GM12878 (cell line): ENCODE measurements around the gene CEP170B. TPM values are rescaled to one million over a fixed set of nuclear protein-coding genes. Genes with fewer than 3 reads are reported as not detected.
A peak's percentile ranks its signal among the peaks of the same experiment; 100 is the strongest.

Experiments used
- ATAC-seq: fragments of 200-7000 bp; cut with Tn5 transposase; 3 replicates; pipeline ENCODE4 v1.9.1; 2020; ENCODE audit warnings: mild to moderate bottlenecking, moderate library complexity
- BruUV-seq: library from RNA; stranded (reverse); fragments of 400-500 nt; replicated peaks from 2 replicates; lab custom pipeline; 2021; lab: Mats Ljungman, UMichigan
- CTCF ChIA-PET: fragments of 300-600 bp; sonication (Branson Sonifier 250); formaldehyde crosslinking; extraction: SDS; loops from one replicate; lab custom pipeline; 2021; ENCODE audit warnings: inconsistent platforms; lab: Yijun Ruan, JAX
- POLR2A ChIA-PET: fragments of 350-600 bp; formaldehyde crosslinking; extraction: SDS; loops from one replicate; lab custom pipeline; 2021; ENCODE audit warnings: inconsistent platforms; lab: Charles Lee
- RAD21 ChIA-PET: fragments of 300-600 bp; sonication (Branson Sonifier 250); formaldehyde crosslinking; loops from one replicate; lab custom pipeline; 2023; ENCODE audit warnings: antibody characterized with exemption; ENCODE audit not compliant: unreplicated experiment; lab: Charles Lee
- SMC1A ChIA-PET: fragments of 300-600 bp; sonication (Branson Sonifier 250); formaldehyde crosslinking; loops from one replicate; lab custom pipeline; 2023; ENCODE audit not compliant: unreplicated experiment, uncharacterized antibody; lab: Charles Lee
- DNase-seq: peaks from one replicate; pipeline ENCODE4 v3.0.0-alpha.2; 2011; ENCODE audit warnings: low read depth, low spot score
- FAIRE-seq: peaks from 3 replicates; lab custom pipeline; 2011; peaks lifted over from hg19 to GRCh38; lab: Jason Lieb, UNC
- H2AFZ ChIP-seq: 2 replicates; pipeline ENCODE4 v1.6.0; 2011; ENCODE audit warnings: low read depth, low read length, control low read depth; ENCODE audit not compliant: control insufficient read depth
- H3K27ac ChIP-seq: 2 replicates; pipeline ENCODE4 v1.5.1; 2011; ENCODE audit warnings: control low read depth; ENCODE audit not compliant: control insufficient read depth, insufficient read depth
- H3K27me3 ChIP-seq, 2 experiments: replicated peaks in 1 of 2; 2 replicates each; pipeline versions ENCODE4 v1.6.0 to v1.6.1; 2011; ENCODE audit warnings: low read length in 1 of 2; ENCODE audit not compliant: control insufficient read depth in 2 of 2, insufficient read depth in 2 of 2
- H3K36me3 ChIP-seq, 2 experiments: 2 replicates each; pipeline ENCODE4 v1.5.1; 2011; ENCODE audit warnings: low read length in 1 of 2; ENCODE audit not compliant: control insufficient read depth in 2 of 2, insufficient read depth in 2 of 2
- H3K4me1 ChIP-seq: 2 replicates; pipeline ENCODE4 v1.6.1; 2011; ENCODE audit warnings: mild to moderate bottlenecking, low read length, moderate library complexity, mixed read lengths; ENCODE audit not compliant: control insufficient read depth, insufficient read depth
- H3K4me2 ChIP-seq: 2 replicates; pipeline ENCODE4 v1.6.0; 2011; ENCODE audit warnings: control low read depth; ENCODE audit not compliant: control insufficient read depth, insufficient read depth
- H3K4me3 ChIP-seq: fragments of 200-600 bp; sonication (generic); 2 replicates; pipeline ENCODE4 v1.5.1; 2016
- H3K79me2 ChIP-seq: 2 replicates; pipeline ENCODE4 v1.6.0; 2011; ENCODE audit warnings: low read length; ENCODE audit not compliant: control insufficient read depth, insufficient read depth
- H3K9ac ChIP-seq: 2 replicates; pipeline ENCODE4 v1.8.0; 2011; ENCODE audit warnings: low read length, control low read depth, mixed read lengths; ENCODE audit not compliant: control insufficient read depth, insufficient read depth
- H3K9me3 ChIP-seq: replicated peaks from 3 replicates; pipeline ENCODE4 v1.5.1; 2011; ENCODE audit warnings: mild to moderate bottlenecking, low read length; ENCODE audit not compliant: control insufficient read depth, insufficient read depth
- H4K20me1 ChIP-seq: 2 replicates; pipeline ENCODE4 v1.6.0; 2011; ENCODE audit not compliant: control insufficient read depth, insufficient read depth
- LARP7 ChIP-seq: fragments of 450-650 bp; IDR thresholded peaks from 2 replicates; pipeline ENCODE4 v1.6.1; 2017; ENCODE audit warnings: mild to moderate bottlenecking
- WRNIP1 ChIP-seq: IDR thresholded peaks from 2 replicates; pipeline ENCODE4 v1.6.1; 2011; ENCODE audit warnings: low read depth, low read length, improper control_type of control experiment, borderline replicate concordance
- ZBTB4 ChIP-seq: fragments of 450-650 bp; formaldehyde crosslinking; IDR thresholded peaks from 2 replicates; pipeline ENCODE4 v1.4.0; 2022; ENCODE audit warnings: mild to moderate bottlenecking, moderate library complexity
- WGBS: methylation state at CpG from one replicate; pipeline ENCODE4 v1.1.6; 2016; ENCODE audit warnings: low lambda C conversion rate; ENCODE audit not compliant: insufficient replicate concordance, insufficient coverage; ENCODE audit errors: missing lambda C conversion rate; 5-methylcytosine and 5-hydroxymethylcytosine counted together
- in situ Hi-C: fragments of 300-500 bp; cut with MboI; formaldehyde crosslinking; loops from 9 replicates; pipeline ENCODE4 v1.14.3; 2018; ENCODE audit warnings: mixed read lengths
- intact Hi-C: fragments of 100-400 bp; cut with micrococcal nuclease; formaldehyde crosslinking; loops from one replicate; pipeline ENCODE4 v1.14.2; 2022; ENCODE audit not compliant: unreplicated experiment
- polyA plus RNA-seq, 11 experiments: library from polyadenylated mRNA; depleted of rRNA in 4 of 11; unstranded in 6 of 11; stranded (reverse) in 5 of 11; fragments of >200 nt; fragmentation: Nextera tagmentation in 4 of 11; fragmentation: Illumina TruSeq in 1 of 11; extraction: Ambion mirVana in 4 of 11; extraction: Trizol in 1 of 11; gene quantifications; 1 replicate in 1 of 11; 2 replicates in 10 of 11; pipeline versions ENCODE4 v1.2.1 to v1.2.3, GENCODE V29; 2011 to 2016; ENCODE audit warnings: inconsistent platforms in 2 of 11, missing spikeins in 2 of 11, low read depth in 1 of 11
- total RNA-seq, 4 experiments: library from RNA; depleted of rRNA in 3 of 4; stranded (reverse); fragments of >200 nt in 3 of 4; fragmentation: Illumina TruSeq in 1 of 4; extraction: Trizol in 1 of 4; gene quantifications; 2 replicates each; pipeline versions ENCODE4 v1.2.1 to v1.2.3, GENCODE V29; 2013 to 2021

The CEP170B gene
- total and polyA plus RNA-seq, 10 of the 15 experiments (the other 5 are each of a cell fraction or from before 2014, with no cell fraction given) = 0.01 to 0.44 (median 0.05) TPM; not detected in 4

GRCh38 chr14:104925214-104925854 is 60.3 kb downstream of the CEP170B start:
- ATAC-seq = no peak
- WGBS = 48% methylated on average over 8 of the region's 10 CpGs
- peak overlapping the region; percentile 67; the same call in 1 of the 2 replicates for H3K4me3 ChIP-seq
- no peak for DNase-seq
- no peak overlapping the region for H2AFZ ChIP-seq
- H3K4me2 ChIP-seq = peak overlapping the region; percentile 95
- no peak for FAIRE-seq
- H3K79me2 ChIP-seq = 0 out of 2 replicates have a peak, but pooled peaks cover 2% of the 10 kb centered on the region
- H3K27ac ChIP-seq = peak overlapping the region; percentile 78
- H3K27me3 ChIP-seq = peaks cover 0 to 2% of the 10 kb centered on the region in 2 experiments; a peak in 2 of 4 replicates
- TF ChIP-seq WRNIP1 = no peak
- peaks cover 6% of the 10 kb centered on the region; the same call in 2 of the 3 replicates for H3K9me3 ChIP-seq
- SMC1A ChIA-PET = interaction anchor here (1.1 kb wide), 1 partner anchor 29 kb away, joined by 3 read pairs; no protein-coding TSS in a partner anchor
- in situ Hi-C loops = no loop called here
- peak overlapping the region; percentile 40; the same call in 1 of the 2 replicates for H3K9ac ChIP-seq
- CTCF ChIA-PET = interaction anchor here (1.1 to 1.7 kb wide), 6 partner anchors 8 to 121 kb away, joined by 3 to 6 read pairs (median 4); no protein-coding TSS in a partner anchor
- no TSS peak for BruUV-seq
- intact Hi-C loops = no loop called here
- H3K36me3 ChIP-seq = no peaks in the 10 kb centered on the region
- POLR2A ChIA-PET = no interaction called here
- RAD21 ChIA-PET = no interaction called here
- peaks cover 48% of the 10 kb centered on the region for H3K4me1 ChIP-seq
- no peaks in the 10 kb centered on the region; the same call in 1 of the 2 replicates for H4K20me1 ChIP-seq

- SMC1A ChIA-PET = no interaction called here
- RAD21 ChIA-PET = no interaction called here
- peaks cover 48% of the 10 kb centered on the region for H3K4me1 ChIP-seq
- no peak for DNase-seq
- 45% methylated on average over 15 of the region's 15 CpGs for WGBS
- H3K9ac ChIP-seq = peak overlapping the region; percentile 47
- POLR2A ChIA-PET = no interaction called here
- TF ChIP-seq ZBTB4 (CRISPR knock-in tag) = no peak
- TF ChIP-seq LARP7 = peak; percentile 57; the same call in 1 of the 2 replicates
- peak overlapping the region; percentile 95 for H3K4me2 ChIP-seq
- H3K27ac ChIP-seq = peak overlapping the region; percentile 78
- H3K36me3 ChIP-seq = no peaks in the 10 kb centered on the region
- peaks cover 6% of the 10 kb centered on the region; the same call in 2 of the 3 replicates for H3K9me3 ChIP-seq
- intact Hi-C loops (no loop called here), in situ Hi-C loops (no loop called here)
- peak overlapping the region; percentile 67 for H3K4me3 ChIP-seq
- CTCF ChIA-PET = interaction anchor here (0.5 to 1.4 kb wide), 3 partner anchors 10 to 120 kb away, joined by 3 to 4 read pairs (median 4); no protein-coding TSS in a partner anchor
- H2AFZ ChIP-seq = no peak overlapping the region
- no peaks in the 10 kb centered on the region; the same call in 1 of the 2 replicates for H4K20me1 ChIP-seq
- ATAC-seq = no peak
- H3K79me2 ChIP-seq = 0 out of 2 replicates have a peak, but pooled peaks cover 2% of the 10 kb centered on the region
- peaks cover 0 to 2% of the 10 kb centered on the region in 2 experiments; a peak in 2 of 4 replicates for H3K27me3 ChIP-seq
- FAIRE-seq = no peak
- BruUV-seq = no TSS peak
These were observed 61.0 kb downstream of the CEP170B start for GRCh38 chr14:104925855-104926609.
